Tibial nerve (tissue), 4 donors: Measurements from ENCODE around the gene MESP2.

ENCODE experiments used
- CTCF ChIP-seq, 5 experiments: fragments of 200-600 bp in 3 of 5; fragments of 450-650 bp in 2 of 5; sonication (generic) in 3 of 5; IDR thresholded peaks; one replicate each; pipeline ENCODE4 v1.5.1; 2016 to 2019; ENCODE audit warnings: antibody characterized with exemption in 5 of 5, mild to moderate bottlenecking in 3 of 5, moderate library complexity in 2 of 5
- EP300 ChIP-seq, 2 donors: sonication (generic); formaldehyde crosslinking; IDR thresholded peaks; one replicate each; pipeline ENCODE4 v1.6.1; 2017; ENCODE audit warnings: antibody characterized with exemption in 2 of 2, mild to moderate bottlenecking in 1 of 2

DNA sequence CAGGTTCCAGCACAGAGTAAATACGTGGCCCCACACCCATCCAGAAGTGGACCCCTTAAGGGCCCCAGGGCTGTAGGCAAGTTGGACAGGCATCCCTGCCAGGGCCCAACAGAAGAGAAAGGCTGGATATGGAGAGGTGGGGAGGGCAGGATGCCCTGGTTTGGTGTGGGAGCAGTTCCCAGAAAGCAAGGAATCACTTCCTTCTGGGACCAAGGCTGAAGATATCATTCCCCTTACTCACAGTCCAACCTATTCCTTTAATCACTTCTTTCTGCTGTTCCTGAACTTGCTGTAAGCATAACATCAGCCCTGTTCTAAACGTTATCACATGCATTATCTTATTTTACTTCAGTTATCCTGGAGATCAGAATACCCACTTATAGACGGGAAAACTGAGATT lies 6.1 kb upstream of the MESP2 start:
- TF ChIP-seq EP300 (IDR thresholded peaks at IDR 0.05): no peak
- TF ChIP-seq CTCF (IDR thresholded peaks at IDR 0.05): no peak
